T follicular helper cell (primary cell): ENCODE results near the gene ZNF83.
"Not testable (repeated sequence)": the region's sequence is repeated elsewhere in the genome, so short reads cannot be mapped to it uniquely, and the experiment has no call there.

ENCODE experiments used
- DNase-seq: peaks from one replicate; pipeline ENCODE4 v3.0.0-alpha.2; 2020; ENCODE audit warnings: low read depth
- total RNA-seq, 2 experiments: gene quantifications; one replicate each; lab custom pipeline; 2026; lab: John Stamatoyannopoulos, UW

The ZNF83 gene
- total RNA-seq: 10.1 to 48.5 reads per million in 2 experiments

GRCh38 chr19:52637718-52638585 lies at the start of gene ZNF83:
ZNF83 (minus strand) TSS chr19:52638355.
- DNase-seq: peak; percentile 98

GRCh38 chr19:52687684-52688083 lies 49.5 kb upstream of the ZNF83 start:
- DNase-seq: no peak

GRCh38 chr19:52685811-52686210 lies 47.7 kb upstream of the ZNF83 start:
- no peak for DNase-seq

GRCh38 chr19:52681216-52681615 lies 43.1 kb upstream of the ZNF83 start:
- DNase-seq: not testable (repeated sequence)

GRCh38 chr19:52679598-52679997 lies 41.4 kb upstream of the ZNF83 start:
- DNase-seq: no peak

- DNase-seq: not testable (repeated sequence)
Observed at GRCh38 chr19:52675239-52675638, 37.1 kb upstream of the ZNF83 start.

GRCh38 chr19:52673014-52673413 lies 34.9 kb upstream of the ZNF83 start:
- DNase-seq: no peak

GRCh38 chr19:52670046-52670445 lies 31.9 kb upstream of the ZNF83 start:
- DNase-seq: no peak

GRCh38 chr19:52669586-52669985 lies 31.4 kb upstream of the ZNF83 start:
- no peak for DNase-seq

GRCh38 chr19:52667972-52668371 lies 29.8 kb upstream of the ZNF83 start:
- no peak for DNase-seq

GRCh38 chr19:52666506-52666905 lies 28.4 kb upstream of the ZNF83 start:
- DNase-seq: no peak

- DNase-seq: no peak
Observed at GRCh38 chr19:52665529-52665928, 27.4 kb upstream of the ZNF83 start.

- no peak for DNase-seq
Observed at GRCh38 chr19:52665027-52665426, 26.9 kb upstream of the ZNF83 start.

- DNase-seq: no peak
Observed at GRCh38 chr19:52664461-52664860, 26.3 kb upstream of the ZNF83 start.

- DNase-seq: no peak
Observed at GRCh38 chr19:52662631-52663030, 24.5 kb upstream of the ZNF83 start.

- DNase-seq: no peak
Observed at GRCh38 chr19:52660981-52661380, 22.8 kb upstream of the ZNF83 start.

- DNase-seq: no peak
Observed at GRCh38 chr19:52659013-52659412, 20.9 kb upstream of the ZNF83 start.

GRCh38 chr19:52658595-52658994 lies 20.4 kb upstream of the ZNF83 start:
- DNase-seq: no peak

- no peak for DNase-seq
Observed at GRCh38 chr19:52653161-52653560, 15.0 kb upstream of the ZNF83 start.

GRCh38 chr19:52651956-52652355 lies 13.8 kb upstream of the ZNF83 start:
- DNase-seq: no peak

GRCh38 chr19:52648336-52649016 lies 10.3 kb upstream of the ZNF83 start:
- no peak for DNase-seq

GRCh38 chr19:52646571-52647217 lies 8.5 kb upstream of the ZNF83 start:
- DNase-seq: no peak

GRCh38 chr19:52640916-52641315 lies 2.8 kb upstream of the ZNF83 start:
- no peak for DNase-seq
